Osteoblast (primary cell): ENCODE data around the gene MPI. TPM values are rescaled to one million over a fixed set of nuclear protein-coding genes. Genes with fewer than 3 reads are reported as not detected.

Source experiments
- DNase-seq: peaks from one replicate; pipeline ENCODE4 v3.0.0; 2011; ENCODE audit warnings: low spot score, mixed read lengths; ENCODE audit not compliant: insufficient read length; ENCODE audit errors: missing footprints
- H2AFZ ChIP-seq: 2 replicates; pipeline ENCODE4 v1.6.0; 2011; ENCODE audit warnings: mild to moderate bottlenecking, low read length
- H3K27ac ChIP-seq: 2 replicates; pipeline ENCODE4 v1.5.1; 2011; ENCODE audit warnings: mild to moderate bottlenecking, low read depth, low read length, moderate library complexity
- H3K27me3 ChIP-seq: 2 replicates; pipeline ENCODE4 v1.6.0; 2012; ENCODE audit warnings: mild to moderate bottlenecking, control low read depth, inconsistent platforms, low read length, moderate library complexity; ENCODE audit not compliant: insufficient read depth
- H3K36me3 ChIP-seq: 2 replicates; pipeline ENCODE4 v1.5.1; 2011; ENCODE audit warnings: mild to moderate bottlenecking, low read length, control low read depth, moderate library complexity; ENCODE audit not compliant: insufficient read depth
- H3K4me1 ChIP-seq: 2 replicates; pipeline ENCODE4 v1.5.1; 2011; ENCODE audit warnings: mild to moderate bottlenecking, low read length, control low read depth, moderate library complexity; ENCODE audit not compliant: insufficient read depth
- H3K4me2 ChIP-seq: 2 replicates; pipeline ENCODE4 v1.6.0; 2011; ENCODE audit warnings: mild to moderate bottlenecking, low read length; ENCODE audit not compliant: insufficient read depth
- H3K4me3 ChIP-seq: fragments of 200-600 bp; sonication (generic); 3 replicates; pipeline ENCODE4 v1.5.1; 2012; ENCODE audit warnings: mild to moderate bottlenecking, low read length, inconsistent platforms; ENCODE audit not compliant: insufficient read depth
- H3K79me2 ChIP-seq: 2 replicates; pipeline ENCODE4 v1.6.0; 2012; ENCODE audit warnings: mild to moderate bottlenecking, low read length, control low read depth, inconsistent platforms; ENCODE audit not compliant: insufficient read depth
- H3K9me3 ChIP-seq: 2 replicates; pipeline ENCODE4 v1.5.1; 2011; ENCODE audit warnings: low read depth, low read length, control low read depth
- H4K20me1 ChIP-seq: 2 replicates; pipeline ENCODE4 v1.6.0; 2012; ENCODE audit warnings: mild to moderate bottlenecking, low read length, control low read depth; ENCODE audit not compliant: insufficient read depth
- total RNA-seq: library from RNA; depleted of rRNA; stranded (reverse); fragments of >200 nt; gene quantifications from 2 replicates; pipeline ENCODE4 v1.2.3, GENCODE V29; 2012
- TF ChIP-seq, protein P1 (sequence below): IDR thresholded peaks from 2 replicates; pipeline ENCODE4 v1.5.1; 2011; ENCODE audit warnings: mild to moderate bottlenecking, low read depth, low read length, moderate library complexity; ENCODE audit errors: extremely low read depth

MPI gene
- total RNA-seq, 1 donor, result 54.3 TPM

DNA sequence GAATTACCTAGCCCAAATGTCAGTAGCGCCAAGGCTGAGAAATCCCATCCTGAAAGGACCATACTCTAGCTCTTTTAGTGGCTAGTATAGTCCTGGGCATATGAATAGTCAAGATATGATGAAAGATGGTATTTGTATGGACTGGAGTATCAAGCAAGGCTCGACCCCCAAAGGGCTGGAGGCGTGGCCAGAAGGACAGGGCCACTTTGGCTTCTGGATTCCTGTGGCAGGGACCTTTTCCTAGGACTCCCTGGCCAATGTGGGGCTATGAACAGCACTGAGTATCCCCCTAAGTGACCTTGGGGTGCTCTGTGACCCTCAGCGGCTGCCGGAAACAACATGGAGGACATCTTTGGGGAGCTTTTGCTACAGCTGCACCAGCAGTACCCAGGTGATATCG is 6.0 kb downstream of the MPI start:
- Histone ChIP-seq H3K4me1 (peaks cover under 1% of the 10 kb centered on the region), H2AFZ (no peak overlapping the region), H3K9me3 (no peaks in the 10 kb centered on the region), H3K4me3 (no peak overlapping the region), H3K27me3 (no peaks in the 10 kb centered on the region), H3K4me2 (no peak overlapping the region), H3K36me3 (peaks cover 38% of the 10 kb centered on the region), H3K79me2 (peaks cover 5% of the 10 kb centered on the region), H3K27ac (no peak overlapping the region), H4K20me1 (no peaks in the 10 kb centered on the region)
- DNase-seq, result no peak
- TF ChIP-seq, protein P1, sequence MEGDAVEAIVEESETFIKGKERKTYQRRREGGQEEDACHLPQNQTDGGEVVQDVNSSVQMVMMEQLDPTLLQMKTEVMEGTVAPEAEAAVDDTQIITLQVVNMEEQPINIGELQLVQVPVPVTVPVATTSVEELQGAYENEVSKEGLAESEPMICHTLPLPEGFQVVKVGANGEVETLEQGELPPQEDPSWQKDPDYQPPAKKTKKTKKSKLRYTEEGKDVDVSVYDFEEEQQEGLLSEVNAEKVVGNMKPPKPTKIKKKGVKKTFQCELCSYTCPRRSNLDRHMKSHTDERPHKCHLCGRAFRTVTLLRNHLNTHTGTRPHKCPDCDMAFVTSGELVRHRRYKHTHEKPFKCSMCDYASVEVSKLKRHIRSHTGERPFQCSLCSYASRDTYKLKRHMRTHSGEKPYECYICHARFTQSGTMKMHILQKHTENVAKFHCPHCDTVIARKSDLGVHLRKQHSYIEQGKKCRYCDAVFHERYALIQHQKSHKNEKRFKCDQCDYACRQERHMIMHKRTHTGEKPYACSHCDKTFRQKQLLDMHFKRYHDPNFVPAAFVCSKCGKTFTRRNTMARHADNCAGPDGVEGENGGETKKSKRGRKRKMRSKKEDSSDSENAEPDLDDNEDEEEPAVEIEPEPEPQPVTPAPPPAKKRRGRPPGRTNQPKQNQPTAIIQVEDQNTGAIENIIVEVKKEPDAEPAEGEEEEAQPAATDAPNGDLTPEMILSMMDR, result no peak

DNA sequence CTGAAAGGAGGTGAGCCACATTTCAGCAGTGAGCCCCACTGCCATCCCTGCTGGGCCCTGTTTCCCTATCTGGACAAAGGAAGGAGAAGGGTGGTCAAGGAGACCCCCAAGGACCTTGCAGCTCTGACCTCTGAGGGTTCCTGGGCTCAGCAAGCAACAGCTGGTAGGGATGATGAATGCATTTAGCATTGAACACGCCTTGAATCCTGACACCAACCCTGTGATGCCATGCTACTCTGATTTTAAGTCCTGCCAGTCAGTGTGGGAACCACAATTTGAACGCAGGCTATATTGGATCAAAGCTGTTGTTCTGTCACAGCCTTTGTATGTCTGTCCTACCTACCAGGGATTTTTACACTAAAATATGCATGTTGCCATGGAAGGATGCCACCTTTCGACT is 6.5 kb downstream of the MPI start:
- Histone ChIP-seq H3K4me2 (no peak overlapping the region), H3K79me2 (peaks cover under 1% of the 10 kb centered on the region), H3K27me3 (no peaks in the 10 kb centered on the region), H3K4me3 (no peak overlapping the region), H4K20me1 (peaks cover 4% of the 10 kb centered on the region), H3K9me3 (no peaks in the 10 kb centered on the region), H2AFZ (no peak overlapping the region), H3K4me1 (no peaks in the 10 kb centered on the region), H3K27ac (no peak overlapping the region), H3K36me3 (peaks cover 43% of the 10 kb centered on the region)
- TF ChIP-seq, protein P1, result no peak
- DNase-seq, result no peak

DNA sequence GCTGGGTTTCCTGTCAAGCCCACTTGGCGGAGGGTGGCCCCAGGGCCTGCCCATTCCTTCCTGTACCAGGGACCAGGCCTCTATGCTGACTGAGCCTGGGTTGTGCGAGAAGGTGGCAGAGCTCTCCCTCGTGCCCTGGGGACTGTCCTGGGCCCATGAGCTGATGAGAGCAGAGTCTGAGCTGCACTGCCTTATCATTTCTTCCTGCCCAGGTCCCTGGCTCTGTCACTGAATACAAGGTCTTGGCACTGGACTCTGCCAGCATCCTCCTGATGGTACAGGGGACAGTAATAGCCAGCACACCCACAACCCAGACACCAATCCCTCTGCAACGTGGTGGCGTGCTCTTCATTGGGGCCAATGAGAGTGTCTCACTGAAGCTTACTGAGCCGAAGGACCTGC is 7.5 kb downstream of the MPI start:
- Histone ChIP-seq H3K4me1 (no peaks in the 10 kb centered on the region), H4K20me1 (peaks cover 4% of the 10 kb centered on the region), H3K4me2 (no peak overlapping the region), H3K4me3 (no peak overlapping the region), H3K27ac (no peak overlapping the region), H3K9me3 (no peaks in the 10 kb centered on the region), H3K27me3 (no peaks in the 10 kb centered on the region), H3K79me2 (no peaks in the 10 kb centered on the region), H2AFZ (no peak overlapping the region), H3K36me3 (peaks cover 50% of the 10 kb centered on the region)
- TF ChIP-seq, protein P1, result no peak
- DNase-seq, result no peak

DNA sequence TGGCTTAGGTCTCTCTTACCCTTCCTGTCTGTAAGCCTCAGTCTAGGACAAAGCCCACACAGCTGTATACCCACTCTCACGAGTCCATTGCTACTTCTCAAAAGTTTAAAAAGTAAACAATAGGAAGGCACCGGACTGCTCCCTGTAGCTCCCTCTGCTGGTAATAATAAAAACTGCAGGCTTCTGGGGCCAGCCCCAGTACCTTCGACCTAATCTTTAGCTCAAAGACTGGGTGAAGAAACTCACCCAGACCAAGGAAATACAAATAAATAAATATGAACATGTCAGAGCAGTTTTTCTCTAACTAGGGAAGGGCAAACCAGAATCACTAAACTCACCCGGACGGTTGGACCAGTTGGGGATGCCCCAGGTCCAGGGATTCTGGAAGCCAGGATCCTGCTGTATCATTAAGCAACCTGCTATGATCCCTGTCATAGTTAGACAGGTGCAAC is 11.8 kb downstream of the MPI start:
- Histone ChIP-seq H3K36me3 (peaks cover 57% of the 10 kb centered on the region), H2AFZ (no peak overlapping the region), H3K27ac (no peak overlapping the region)

More for the DNA sequence above, 11.8 kb downstream of the MPI start:
- TF ChIP-seq, protein P1, result peak; percentile 95
- Histone ChIP-seq H3K79me2 (peaks cover 22% of the 10 kb centered on the region), H3K4me3 (no peak overlapping the region), H3K4me2 (no peak overlapping the region), H3K27me3 (no peaks in the 10 kb centered on the region), H3K4me1 (peaks cover 11% of the 10 kb centered on the region), H3K9me3 (no peaks in the 10 kb centered on the region), H4K20me1 (peaks cover 4% of the 10 kb centered on the region)
- peak; percentile 94 for DNase-seq
